ENCODE data around the gene DCDC2.
"Not testable (repeated sequence)": the region's sequence is repeated elsewhere in the genome, so short reads cannot be mapped to it uniquely, and the experiment has no call there.

DCDC2 gene

GRCh38 chr6:24357336-24358218, at the start of gene DCDC2:
DCDC2 (minus strand) TSS chr6:24358059; CDS start chr6:24357750, 309 bp downstream.
- DNase-seq: peak; percentile 42

GRCh38 chr6:24405262-24405661, 47.4 kb upstream of the DCDC2 start:
- no peak for DNase-seq

GRCh38 chr6:24403501-24403824, 45.6 kb upstream of the DCDC2 start:
- DNase-seq: no peak

GRCh38 chr6:24402697-24403500, 45.0 kb upstream of the DCDC2 start, which contains the start of gene MRS2:
MRS2 (plus strand) TSS chr6:24402936; CDS start chr6:24403047, 111 bp downstream.
- DNase-seq: peak; percentile 90

GRCh38 chr6:24401458-24401857, 43.6 kb upstream of the DCDC2 start:
- no peak for DNase-seq

GRCh38 chr6:24400045-24401039, 42.5 kb upstream of the DCDC2 start:
- peak; percentile 36 for DNase-seq

GRCh38 chr6:24397631-24398030, 39.8 kb upstream of the DCDC2 start:
- DNase-seq: peak; percentile 25

DNA sequence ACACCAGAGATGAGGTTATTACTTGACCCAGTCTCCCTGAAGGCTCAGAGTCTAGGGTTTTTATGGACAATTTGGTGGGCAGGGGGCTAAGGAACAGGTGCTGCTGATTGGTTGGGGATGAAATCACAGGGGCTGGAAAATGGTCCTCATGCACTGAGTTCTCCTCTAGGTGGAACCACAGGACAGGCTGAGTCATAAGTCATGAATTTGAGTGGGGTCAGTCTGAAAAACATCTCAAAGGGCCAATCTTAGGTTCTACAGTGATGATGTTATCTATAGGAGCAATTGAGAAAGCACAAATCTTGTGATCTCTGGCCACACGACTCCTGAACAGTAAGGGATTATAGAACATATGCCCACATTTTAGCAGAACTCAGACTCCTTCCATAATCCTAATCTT, 39.0 kb upstream of the DCDC2 start:
- no peak for DNase-seq

- peak; percentile 54 for DNase-seq
Measured at GRCh38 chr6:24394780-24395437, 37.0 kb upstream of the DCDC2 start.

DNA sequence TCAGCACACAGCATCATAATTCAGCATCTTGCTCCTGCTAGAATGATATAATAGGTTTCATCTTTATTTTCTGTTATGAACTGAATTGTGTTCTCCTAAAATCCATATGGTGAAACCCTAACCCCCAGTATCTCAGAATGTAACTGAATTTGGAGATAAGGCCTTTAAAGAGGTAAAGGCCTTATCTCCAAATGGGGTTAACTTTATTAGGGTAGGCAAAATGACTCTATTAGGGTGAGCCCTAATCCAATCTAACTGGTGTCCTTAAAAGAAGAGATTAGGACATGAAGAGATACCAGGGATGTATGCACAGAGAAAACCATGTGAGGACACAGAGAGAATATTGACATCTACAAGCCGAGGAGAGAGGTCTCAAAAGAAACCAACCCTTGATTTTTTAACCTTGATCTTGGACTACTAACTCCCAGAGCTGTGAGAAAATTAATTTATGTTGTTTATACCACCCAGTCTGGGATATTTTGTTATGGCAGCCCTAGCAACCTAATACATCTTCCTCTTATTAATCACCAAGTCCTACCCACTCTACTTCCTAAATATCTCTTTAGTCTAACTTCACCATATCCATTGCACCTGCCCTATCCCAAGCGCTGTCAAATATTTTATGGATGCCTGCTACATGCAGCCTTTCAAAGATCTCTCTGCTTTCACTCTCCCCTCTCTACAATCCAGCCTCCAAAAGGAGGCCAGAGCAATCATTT, 36.4 kb upstream of the DCDC2 start:
- DNase-seq: no peak

- peak; percentile 30 for DNase-seq
Measured at GRCh38 chr6:24391756-24392405, 34.0 kb upstream of the DCDC2 start.

DNA sequence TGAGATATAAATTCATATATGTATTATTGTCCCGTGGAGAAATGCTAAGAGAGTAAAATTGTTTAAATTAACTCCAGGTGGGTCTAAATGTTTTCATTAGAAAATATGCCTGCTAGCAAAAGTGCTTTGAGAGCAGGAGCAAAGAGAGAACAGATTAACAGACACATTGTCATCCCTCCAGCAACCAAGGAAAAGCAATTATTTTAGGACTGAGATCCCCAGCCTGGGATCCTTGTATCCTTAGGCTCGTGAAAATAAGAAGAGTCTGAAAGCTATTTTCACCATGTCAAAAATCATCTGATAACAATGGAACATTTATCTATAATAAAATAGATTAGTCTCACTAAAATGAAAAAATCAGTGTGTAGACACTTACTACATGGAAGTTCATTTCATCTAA, 33.3 kb upstream of the DCDC2 start:
- DNase-seq: no peak

GRCh38 chr6:24387818-24388217, 30.0 kb upstream of the DCDC2 start:
- DNase-seq: no peak

DNA sequence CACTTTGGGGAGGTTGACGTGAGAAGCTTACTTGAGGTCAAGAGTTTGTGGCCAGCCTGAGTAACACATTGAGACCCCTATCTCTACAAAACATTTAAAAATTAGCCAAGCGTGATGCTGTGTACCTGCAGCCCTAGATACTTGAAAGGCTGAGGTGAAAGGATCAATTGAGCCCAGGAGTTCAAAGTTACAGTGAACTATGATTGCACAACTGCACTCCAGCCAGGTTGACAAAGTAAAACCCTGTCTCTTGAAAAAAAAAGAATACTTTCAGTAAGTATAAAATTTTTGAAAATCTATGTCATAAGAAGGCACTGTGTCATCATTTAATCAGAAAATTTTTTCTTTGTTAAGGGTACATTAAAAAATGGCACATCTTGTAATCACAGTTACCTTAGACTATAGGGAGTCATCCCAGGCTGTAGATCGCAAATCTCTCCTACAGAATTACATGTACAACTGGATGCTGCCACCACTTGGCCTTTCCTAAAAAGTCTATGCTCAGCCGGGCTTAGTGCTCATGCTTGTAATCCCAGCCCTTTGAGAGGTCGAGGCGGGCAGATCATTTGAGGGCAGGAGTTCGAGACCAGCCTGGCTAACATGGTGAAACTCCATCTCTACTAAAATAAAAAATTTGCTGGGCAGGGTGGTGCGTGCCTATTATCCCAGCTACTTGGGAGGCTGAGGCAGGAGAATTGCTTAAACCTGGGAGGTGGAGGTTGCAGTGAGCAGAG, 27.8 kb upstream of the DCDC2 start:
- DNase-seq: no peak

GRCh38 chr6:24384369-24385130, 26.7 kb upstream of the DCDC2 start:
- DNase-seq: not testable (repeated sequence)

GRCh38 chr6:24382891-24383494, 25.1 kb upstream of the DCDC2 start:
- DNase-seq: not testable (repeated sequence)

DNA sequence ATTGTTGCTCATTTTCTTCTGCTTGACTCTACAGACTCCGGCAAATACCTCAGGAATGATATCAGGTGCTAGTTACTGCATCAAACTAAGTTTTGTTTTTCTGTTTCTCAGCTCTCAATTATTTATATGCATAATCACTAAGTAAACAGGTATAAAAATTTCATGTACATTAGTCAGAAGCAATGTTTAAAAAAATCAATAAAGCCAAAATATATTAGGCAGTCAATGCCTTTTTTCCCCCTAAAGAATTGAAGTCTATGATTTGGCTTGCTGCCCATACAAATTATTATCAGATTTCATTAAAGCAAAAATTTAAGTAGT, 24.3 kb upstream of the DCDC2 start:
- no peak for DNase-seq

DNA sequence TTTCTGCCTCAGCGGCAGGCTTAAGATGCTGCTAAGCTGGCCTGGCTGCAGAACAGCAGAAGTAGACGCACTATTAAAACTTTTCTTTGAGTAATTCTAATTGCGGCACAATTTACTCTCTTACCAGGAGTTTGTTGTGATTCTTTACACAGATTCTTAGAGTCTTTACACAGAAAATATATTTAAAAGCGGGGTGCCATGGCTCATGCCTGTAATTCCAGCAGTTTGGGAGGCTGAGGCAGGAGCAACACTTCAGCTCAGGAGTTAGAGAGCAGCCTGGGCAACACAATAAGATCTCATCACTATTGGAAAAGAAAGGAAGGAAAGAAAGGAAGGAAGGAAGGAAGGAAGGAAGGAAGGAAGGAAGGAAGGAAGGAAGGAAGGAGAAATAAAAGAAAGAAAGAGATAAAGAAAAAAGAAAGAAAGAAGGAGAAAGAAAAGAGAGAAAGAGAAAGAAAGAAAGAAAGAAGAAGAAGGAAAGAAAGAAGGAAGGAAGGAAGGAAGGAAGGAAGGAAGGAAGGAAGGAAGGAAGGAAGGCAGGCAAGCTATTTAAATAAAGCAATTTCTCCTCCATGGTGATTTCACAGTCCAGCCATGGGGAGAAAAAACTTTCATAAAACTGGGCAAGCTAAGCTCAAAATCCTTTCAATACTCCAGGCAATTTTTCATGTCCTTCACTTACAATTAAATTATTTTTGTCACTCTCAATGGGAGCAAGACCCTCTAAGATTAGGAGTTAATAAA, 23.8 kb upstream of the DCDC2 start:
- DNase-seq: no peak

Measured in hematopoietic multipotent progenitor cell treated with erythropoietin and hydrocortisone succinate and interleukin-3 and kit ligand, for 4 days (in vitro differentiated cells).